Measurements from ENCODE around the gene FBXO30.

FBXO30 gene

GRCh38 chr6:145845557-145845956, 31.0 kb upstream of the FBXO30 start:
- no peak overlapping the region for H3K4me3 ChIP-seq (ENCODE audit: control insufficient read depth, low read depth, low read length)
- TF ChIP-seq CTCF (conservative IDR thresholded peaks at IDR 0.05; ENCODE audit: control insufficient read depth, insufficient read depth, low read depth, low read length) = no peak
- DNase-seq (ENCODE audit: low read depth) = no peak

GRCh38 chr6:145844933-145845540, 30.4 kb upstream of the FBXO30 start:
- no peak for TF ChIP-seq CTCF (conservative IDR thresholded peaks at IDR 0.05; ENCODE audit: control insufficient read depth, insufficient read depth, low read depth, low read length)
- H3K4me3 ChIP-seq (ENCODE audit: control insufficient read depth, low read depth, low read length) = no peak overlapping the region
- peak; percentile 59 for DNase-seq (ENCODE audit: low read depth)

- no peak for TF ChIP-seq CTCF (conservative IDR thresholded peaks at IDR 0.05; ENCODE audit: control insufficient read depth, insufficient read depth, low read depth, low read length)
- H3K4me3 ChIP-seq (ENCODE audit: control insufficient read depth, low read depth, low read length) = no peak overlapping the region
- no peak for DNase-seq (ENCODE audit: low read depth)
These were observed 28.3 kb upstream of the FBXO30 start for GRCh38 chr6:145842693-145843546.

GRCh38 chr6:145841668-145842067, 27.1 kb upstream of the FBXO30 start:
- TF ChIP-seq CTCF (conservative IDR thresholded peaks at IDR 0.05; ENCODE audit: control insufficient read depth, insufficient read depth, low read depth, low read length) = no peak
- no peak overlapping the region for H3K4me3 ChIP-seq (ENCODE audit: control insufficient read depth, low read depth, low read length)
- DNase-seq (ENCODE audit: low read depth) = no peak

- no peak overlapping the region for H3K4me3 ChIP-seq (ENCODE audit: control insufficient read depth, low read depth, low read length)
- TF ChIP-seq CTCF (conservative IDR thresholded peaks at IDR 0.05; ENCODE audit: control insufficient read depth, insufficient read depth, low read depth, low read length) = no peak
- no peak for DNase-seq (ENCODE audit: low read depth)
These were observed 25.1 kb upstream of the FBXO30 start for GRCh38 chr6:145839653-145840052.

GRCh38 chr6:145838305-145838704, 23.7 kb upstream of the FBXO30 start:
- no peak overlapping the region for H3K4me3 ChIP-seq (ENCODE audit: control insufficient read depth, low read depth, low read length)
- DNase-seq (ENCODE audit: low read depth) = no peak
- no peak for TF ChIP-seq CTCF (conservative IDR thresholded peaks at IDR 0.05; ENCODE audit: control insufficient read depth, insufficient read depth, low read depth, low read length)

Measured in fibroblast of mammary gland (primary cell).